ENCODE data around the gene MAP3K5.
"Not testable (repeated sequence)": the region's sequence is repeated elsewhere in the genome, so short reads cannot be mapped to it uniquely, and the experiment has no call there.

Gene MAP3K5

DNA sequence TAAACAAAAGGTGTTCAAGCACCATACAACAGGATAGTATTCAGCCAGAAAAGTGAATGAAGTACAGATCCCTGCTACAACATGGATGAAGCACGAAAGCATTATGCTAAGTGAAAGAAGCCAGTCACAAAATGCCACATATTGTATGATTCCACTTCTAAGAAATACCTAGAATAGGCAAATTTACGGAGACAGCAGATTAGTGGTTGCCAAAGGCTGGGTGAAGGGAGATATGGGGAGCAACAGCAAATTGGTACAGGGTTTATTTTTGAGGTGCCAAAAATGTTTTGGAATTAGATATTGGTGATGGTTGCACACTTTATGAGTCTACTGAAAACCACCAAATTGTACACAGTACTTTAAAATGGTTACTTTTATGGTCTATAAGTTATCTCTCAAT is 23.2 kb downstream of the MAP3K5 start:
- no peak for DNase-seq

DNA sequence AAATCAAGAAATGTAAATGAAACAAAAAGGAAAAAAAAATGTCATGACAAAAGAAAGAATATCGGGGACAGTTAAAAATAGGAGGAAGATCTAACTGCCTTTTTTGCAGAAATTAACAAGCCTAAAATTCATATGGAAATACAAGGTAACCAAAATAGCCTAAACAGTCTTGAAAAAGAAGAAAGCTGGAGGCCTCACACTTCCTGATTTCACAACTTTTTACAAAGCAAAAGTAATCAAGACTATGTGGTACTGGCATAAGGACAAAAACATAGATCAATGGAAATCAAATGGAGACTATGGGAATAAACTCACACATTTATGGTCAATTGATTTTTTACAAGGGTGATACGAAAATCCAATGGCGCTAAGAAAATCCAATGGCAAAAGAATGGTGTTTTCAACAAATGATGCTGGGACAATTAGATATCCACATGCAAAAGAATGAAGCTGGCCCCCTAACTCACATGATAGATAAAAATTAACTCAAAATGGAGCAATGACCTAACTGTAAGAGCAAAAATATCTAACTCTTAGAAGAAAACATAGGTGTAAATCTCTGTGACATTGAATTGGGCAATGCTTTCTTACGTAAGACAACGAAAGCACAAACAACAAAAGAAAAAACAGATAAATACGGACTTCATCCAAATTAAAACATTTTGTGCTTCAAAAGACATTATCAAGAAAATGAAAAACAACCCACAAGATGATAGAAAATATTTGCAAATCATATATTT is 24.5 kb downstream of the MAP3K5 start:
- DNase-seq, result no peak

DNA sequence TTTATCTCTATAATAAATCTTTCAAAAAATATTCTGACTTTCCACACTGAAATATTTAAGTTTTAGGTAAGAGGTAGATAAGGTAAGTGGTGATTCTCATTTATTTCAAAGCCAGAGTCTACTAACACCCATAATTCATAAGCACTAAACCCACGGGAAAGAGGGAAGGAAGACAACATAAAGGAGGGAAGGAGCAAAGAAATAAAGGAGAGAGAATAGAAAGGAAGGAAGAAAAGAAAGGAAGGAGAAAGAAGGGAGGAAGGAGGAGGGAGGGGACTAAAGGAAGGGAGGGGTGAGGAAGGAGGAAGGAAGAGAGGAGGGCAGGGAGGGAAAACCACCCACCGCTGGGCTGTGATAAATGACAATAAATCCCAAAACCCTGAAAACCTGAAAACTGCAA is 25.2 kb downstream of the MAP3K5 start:
- DNase-seq, result no peak

DNA sequence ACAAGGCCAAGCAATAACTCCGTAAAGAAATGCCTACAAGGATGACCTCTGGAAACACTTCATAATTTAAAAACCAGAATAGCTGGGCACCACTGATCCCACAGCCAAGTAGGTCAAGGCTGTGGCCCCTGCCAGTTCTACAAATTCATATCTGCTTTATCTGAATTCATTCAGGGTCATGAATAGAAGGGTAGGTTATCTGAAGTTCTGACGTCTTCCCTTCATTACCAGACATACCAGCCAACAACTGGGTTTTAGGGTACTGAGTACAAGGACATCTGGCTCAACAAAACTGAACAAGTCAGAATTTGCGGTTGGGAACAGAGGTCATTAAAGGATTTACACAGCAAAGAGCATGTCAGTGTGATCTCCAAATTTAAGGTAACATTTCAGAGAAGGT is 26.0 kb downstream of the MAP3K5 start:
- no peak for DNase-seq

DNA sequence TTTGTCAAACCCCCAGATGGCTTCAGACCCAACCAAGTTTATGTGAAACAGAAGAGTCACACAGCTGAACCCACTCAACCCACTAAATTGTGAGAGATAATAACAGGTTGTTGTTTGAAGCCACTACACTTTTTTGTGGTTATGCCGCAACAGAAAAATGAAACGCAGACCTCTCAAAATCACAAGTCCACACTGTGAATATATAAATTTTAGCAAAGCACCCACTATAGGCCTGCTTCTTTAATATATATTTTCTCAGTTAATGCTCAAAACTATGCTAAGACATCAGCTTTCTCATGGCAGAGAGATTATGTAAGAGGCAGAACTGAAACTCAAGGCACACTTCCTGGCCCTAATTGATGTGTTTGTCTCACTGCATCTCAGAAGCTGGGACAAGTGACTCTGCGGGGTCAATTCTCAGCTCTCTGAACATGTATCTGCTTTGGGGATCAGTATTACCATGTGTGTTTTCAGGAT is 27.7 kb downstream of the MAP3K5 start:
- DNase-seq, result no peak

DNA sequence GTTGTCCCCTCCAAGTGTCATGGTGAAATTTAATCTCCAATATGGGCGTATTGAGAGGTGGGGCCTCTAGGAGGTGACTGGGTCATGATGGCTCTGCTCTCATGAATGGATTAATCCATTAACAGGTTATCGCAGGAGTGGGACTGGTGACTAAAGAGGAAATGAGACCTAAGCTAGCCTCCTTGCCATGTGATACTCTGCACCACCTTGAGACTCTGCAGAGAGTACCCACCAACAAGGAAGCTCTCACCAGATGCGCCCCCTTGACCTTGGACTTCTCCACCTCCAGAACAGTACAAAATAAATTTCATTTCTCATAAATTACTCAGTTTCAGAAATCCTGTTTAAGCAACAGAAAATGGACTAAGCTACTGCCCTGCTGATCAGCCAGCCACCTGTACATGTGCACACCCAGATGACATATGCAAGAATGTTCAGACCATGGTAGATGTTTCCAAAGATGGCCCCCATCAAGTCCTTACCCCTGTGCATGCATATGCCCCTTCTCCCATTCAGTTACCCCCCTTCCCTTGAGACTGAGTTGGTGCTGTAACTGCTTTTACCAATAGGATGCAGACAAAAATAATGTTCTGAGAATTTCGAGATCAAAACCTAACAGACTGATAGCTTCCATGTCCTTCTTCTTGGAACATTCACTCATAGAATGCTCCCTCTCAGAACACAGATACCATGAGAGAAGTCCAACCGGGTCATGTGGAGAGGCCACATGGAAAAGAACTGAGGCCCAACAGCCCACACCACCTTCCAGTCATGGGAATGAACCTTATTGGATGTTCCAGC is 28.4 kb downstream of the MAP3K5 start:
- no peak for DNase-seq

DNA sequence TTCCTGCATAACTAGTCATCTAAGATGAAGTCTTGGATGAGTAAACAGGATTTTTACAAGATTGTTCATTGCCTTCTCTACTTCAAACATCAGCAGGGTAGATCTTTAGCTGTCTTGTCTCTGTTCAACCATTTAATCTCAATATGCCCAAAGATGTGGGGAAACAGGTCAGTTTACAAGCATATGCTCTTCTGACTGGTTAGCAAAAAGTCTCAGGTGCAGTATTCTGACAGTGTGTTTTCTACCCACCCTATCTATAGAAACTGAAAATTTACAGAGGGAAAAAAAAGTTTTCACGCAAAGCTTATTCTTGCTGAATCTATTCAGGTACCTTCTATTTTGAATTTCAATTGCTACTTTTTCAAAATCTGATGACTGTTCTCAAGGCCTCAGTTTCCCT is 29.0 kb downstream of the MAP3K5 start:
- DNase-seq, result no peak

DNA sequence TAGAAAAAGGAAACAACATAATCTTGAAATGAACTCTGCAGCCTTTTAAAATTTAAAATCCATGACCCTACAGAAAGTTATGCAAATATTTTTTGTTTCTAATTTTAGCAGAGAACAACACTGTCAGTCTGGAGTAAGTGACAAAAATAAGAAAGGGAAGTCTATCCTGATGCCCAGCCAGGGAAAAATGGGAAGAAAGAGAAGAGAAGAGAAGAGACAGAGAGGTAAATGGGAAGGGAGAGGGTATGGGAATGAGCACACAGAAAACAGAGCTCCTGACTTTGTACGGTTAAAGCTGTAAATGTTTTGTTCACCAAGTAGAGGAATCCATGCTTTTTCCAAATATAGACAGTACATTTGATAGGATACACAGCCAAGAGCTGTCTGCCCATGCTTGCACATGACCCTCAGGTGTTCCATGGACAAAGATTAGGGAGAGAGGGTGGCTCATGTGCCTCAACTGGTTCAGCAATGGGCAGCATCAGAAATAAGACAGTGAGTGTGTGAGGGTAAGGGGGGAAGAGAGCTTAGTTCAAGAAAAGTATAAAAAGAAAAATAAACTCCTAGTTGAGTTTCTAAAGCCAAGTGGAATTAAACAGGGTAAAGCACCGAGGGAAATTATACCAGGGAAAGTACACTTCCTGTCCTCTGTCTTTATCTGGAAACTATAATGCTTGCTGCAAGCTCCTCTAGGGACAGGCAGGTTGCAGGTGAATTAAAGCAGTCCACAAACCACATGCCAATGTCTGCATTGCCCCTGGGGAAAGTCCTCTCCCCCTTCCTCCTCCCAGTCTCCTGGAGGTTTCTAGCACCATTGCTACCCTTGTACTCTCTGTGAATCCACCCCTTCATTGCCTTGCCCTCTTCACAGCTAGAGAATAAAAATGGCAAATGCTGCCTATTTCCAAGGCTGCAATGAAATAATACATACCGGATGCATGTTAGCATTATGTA is 30.0 kb downstream of the MAP3K5 start:
- DNase-seq, result no peak

DNA sequence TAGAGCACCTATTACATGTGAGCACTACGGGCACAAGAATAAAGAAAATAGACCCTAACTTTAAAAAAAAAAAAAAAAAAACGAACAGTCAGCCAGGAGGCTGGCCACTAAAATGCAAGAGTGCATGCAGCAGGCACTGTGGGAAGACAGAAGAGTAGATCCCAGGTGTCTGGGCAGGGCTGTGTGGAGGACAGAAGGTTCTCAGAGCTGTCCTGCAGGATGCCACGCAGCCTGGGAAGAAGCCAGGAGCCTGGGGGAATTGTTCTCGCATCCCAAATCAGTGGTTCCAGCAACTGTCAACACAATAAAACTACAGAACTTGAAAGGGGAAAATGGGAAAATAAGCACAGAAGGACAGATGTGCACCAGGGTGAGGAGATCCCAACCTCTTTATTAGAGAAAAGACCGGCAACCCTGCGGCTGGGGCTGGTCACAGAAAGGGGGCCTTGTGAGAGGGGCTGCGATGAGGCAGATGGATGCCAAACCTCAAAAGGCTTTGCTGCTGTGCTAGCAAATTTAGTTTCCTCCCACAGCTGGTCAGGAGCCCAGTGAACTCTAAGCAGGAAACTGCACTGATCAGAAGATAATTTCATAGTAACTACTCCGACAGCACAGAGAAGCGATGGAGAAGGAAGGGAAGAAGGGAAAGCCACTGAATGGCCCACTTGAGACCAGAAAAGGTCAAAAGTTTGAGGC is 30.9 kb downstream of the MAP3K5 start:
- DNase-seq, result no peak

DNA sequence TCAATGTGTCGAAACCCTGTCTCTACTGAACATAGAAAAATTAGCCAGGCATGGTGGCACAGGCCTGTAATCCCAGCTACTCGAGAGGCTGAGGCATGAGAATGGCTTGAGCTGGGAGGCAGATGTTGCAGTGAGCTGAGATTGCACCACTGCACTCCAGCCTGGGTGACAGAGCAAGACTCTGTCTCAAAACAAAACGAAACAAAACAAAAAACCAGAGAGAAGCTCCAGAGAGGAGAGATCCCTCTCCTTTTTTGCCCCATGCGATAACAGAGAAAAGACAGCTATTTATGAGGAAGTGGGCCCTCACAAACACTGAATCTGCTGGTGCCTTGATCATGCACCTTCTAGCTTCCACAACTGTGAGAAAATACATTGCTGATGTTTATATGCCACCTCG is 31.5 kb downstream of the MAP3K5 start:
- not testable (repeated sequence) for DNase-seq

DNA sequence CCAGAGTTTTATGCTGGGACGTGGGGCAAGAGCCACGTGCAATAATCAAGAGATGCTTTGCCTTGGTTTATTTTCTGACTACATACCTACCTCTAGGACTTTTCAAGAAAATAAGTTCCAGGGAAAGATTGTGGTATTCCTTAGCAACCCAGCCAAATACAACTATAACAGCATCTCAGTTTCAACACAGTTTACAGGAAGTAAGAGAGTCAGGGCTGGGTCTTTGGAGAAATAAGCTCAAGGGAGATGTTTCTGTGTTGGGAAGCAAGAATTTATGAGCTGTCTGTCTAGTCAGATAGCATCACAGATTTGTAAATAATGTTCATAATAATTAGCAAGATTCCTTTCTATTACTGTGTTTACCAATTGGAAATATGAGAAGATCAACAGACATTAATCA is 35.1 kb downstream of the MAP3K5 start:
- no peak for DNase-seq

DNA sequence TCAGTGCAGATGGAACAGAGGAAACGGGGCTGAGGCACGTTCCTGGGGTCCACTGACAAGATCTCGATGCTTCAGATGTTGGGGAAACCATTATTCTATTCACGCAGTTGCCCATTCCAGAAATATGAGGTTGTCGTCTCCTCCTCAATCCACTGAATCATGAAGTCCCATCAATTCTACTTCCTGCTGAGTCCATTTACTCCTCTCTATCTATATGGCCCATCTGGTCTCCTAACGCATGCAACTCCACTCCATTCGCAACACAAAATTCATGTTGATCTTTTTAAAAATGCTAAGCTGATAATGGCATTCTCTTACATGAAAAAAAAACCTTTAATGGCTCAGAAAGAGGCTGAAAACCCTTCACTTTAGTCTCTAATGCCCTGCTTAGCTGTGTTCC is 37.5 kb downstream of the MAP3K5 start:
- DNase-seq, result no peak

DNA sequence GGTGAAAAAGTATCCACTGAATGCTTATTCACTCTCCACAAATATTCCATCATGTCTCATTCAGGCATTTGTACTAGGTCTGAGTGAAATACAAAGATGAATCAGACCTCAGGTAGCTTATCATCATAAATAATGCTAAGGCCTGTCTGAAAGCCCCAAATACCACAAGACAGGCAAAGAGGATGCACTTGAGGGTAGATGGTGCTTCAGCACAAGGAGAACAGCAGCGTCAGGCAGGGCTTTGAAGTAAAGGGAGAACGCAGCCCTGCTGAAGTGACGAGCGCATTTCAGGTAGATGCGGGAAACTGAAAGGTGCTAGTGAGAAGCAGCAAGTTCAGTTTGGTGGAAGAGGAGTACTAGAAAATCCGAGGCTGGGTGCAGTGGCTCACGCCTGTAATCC is 38.7 kb downstream of the MAP3K5 start:
- DNase-seq, result no peak

DNA sequence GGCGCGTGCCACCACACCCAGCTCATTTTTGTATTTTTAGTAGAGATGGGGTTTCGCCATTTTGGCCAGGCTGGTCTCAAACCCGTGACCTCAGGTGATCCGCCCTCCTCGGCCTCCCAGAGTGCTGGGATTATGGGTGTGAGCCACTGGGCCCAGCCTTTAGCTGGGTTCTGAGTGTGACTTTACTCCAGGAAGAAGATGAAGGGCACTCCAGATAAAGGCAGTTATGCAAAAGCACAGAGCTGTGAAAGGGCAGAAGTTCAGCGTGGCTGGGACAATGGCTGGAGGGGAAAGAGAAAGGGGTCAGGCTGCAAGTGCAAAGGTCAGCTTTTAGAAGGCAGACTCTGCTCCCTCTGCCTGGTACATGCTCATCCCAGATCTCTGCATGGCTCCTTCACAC is 39.7 kb downstream of the MAP3K5 start:
- no peak for DNase-seq

DNA sequence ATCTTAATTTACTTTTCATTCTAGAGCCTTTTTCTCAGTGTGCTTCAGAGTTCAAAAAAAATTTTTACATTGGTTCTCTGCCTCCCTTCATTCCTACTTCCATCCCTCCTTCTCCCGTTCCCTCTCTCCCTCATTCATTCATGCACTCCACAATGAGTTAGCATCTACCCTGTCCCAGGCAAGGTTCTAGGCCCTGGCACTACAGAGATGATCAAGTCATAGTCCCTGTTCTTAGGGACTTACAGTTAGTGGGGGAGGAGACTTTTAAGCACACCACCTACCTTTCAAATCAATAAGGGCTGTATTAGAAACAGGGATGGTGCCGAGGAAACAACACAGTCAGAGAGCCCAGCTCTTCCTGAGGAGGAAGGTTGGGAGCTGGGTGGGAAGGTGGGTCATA is 40.3 kb downstream of the MAP3K5 start:
- DNase-seq, result no peak

DNA sequence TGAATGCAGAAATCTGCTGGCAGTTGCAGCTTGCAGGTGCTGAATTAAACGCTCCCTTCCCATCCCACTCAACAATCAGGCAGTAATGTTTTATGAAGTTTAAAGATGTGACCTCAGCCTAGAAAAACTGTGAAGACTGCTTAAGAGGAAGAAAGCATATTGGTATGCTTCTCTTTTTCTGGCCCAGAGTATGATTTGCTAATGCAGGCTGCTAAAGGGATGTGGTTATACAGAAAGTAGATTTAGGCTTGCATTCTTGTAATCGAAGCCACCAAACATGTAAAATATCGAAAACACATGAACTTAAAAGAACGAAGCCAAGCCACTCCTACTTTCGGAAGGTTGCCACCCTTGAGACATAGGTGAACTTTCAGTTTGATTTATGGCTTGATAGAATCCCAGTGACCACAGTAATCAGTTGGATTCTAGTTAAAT is 40.7 kb downstream of the MAP3K5 start:
- no peak for DNase-seq

DNA sequence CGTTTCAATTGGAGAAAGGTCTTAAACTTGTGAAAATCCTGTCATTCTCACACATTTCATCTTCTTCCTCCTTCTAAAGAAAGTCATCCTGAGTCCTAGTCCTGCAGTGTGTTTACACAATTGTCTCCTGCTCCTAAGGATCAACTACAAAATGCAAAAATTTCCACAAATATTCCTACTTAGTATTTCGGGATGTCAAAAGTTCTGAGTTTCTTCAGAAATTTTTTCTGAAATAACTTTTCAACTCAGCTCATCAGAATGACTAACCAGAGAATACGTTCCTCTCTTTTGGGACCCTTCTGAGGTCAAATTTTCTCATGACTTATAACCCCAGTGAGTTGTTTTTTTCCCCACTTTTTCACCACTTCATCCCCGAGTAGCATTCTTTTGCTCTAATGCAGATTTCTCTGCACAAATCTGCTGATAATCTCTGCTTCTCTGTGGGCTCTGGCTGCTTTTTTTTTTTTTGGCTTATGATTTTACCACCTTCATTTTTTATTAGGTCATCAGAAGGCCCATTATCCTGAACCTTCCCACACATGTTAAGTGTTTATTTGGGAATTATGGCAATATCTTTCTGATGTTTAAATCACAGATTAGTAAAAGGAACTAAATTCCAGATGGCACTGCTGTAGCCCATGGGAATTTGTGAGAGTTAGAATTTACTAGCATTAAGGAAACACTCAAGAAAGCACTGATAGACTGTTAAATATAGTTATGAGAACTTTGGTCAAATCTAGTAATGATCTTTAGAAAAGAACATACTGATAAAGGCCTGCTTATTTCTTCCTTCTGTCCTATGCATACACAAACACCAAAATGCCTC is 41.4 kb downstream of the MAP3K5 start:
- DNase-seq, result no peak

DNA sequence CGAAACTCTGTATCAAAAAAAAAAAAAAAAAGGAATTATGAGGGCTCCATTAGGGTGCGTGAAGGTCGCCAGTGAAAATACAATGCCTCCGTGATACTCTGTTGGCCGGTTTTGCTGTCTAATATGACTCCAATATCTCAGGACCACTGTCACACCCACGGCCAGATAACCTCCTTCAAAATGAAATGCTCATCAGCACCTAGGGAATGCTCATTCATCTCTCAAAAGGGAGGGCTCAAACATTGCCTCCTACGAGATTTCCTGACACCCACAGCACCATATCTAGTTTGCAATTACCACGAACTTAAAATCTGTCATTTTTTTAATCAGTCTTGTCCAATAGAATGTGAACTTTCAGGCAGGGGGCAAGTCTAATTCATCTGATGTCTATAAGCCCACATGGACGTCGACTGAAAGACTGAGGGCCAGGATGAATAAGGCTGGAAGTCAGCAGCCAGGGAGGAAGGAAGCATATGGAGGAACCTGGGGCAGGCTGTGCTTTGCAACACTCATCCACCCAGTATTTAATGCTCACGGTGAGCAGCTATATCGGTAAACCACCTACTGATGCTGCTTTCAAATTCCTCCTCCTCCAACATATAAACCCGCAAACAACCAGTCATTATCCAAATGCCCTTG is 42.8 kb downstream of the MAP3K5 start:
- no peak for DNase-seq

DNA sequence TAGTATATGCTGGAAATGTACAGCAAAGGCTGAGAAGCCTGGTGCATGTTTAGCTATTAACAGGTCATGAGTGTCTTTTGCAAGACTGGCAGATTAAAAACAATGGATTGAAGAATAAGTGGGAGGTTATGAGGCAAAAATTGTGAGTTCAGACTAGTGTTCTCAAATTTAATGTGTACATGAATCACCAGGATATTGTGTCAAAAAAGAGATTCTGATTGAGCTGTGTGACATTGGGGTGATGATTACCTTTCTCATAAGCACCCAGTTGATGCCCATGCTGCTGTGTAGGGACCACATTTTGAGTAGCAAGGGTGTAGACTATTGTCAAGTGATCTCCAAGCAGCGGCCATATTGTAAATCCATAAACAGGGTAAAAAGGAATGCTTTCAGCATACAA is 44.8 kb downstream of the MAP3K5 start:
- DNase-seq, result no peak

DNA sequence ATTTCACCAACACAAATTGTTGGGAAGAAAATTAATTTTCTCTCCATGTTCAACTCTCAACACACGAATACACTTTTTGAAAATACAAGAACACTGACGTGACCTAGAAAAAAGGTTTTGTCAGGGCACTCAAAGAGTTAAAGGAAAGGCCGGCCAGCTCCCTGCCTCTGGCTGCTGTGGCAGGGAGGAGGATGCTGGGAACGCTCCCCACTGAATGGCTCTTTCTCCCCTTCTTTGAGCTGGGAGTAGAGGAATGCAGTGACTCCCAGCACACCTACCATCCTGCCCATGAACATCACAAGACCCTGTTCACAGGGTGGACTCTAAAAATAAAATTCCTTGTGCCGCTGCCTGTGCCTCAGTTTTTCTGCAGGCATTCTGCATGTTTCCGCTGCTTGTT is 47.0 kb downstream of the MAP3K5 start:
- DNase-seq, result no peak

DNA sequence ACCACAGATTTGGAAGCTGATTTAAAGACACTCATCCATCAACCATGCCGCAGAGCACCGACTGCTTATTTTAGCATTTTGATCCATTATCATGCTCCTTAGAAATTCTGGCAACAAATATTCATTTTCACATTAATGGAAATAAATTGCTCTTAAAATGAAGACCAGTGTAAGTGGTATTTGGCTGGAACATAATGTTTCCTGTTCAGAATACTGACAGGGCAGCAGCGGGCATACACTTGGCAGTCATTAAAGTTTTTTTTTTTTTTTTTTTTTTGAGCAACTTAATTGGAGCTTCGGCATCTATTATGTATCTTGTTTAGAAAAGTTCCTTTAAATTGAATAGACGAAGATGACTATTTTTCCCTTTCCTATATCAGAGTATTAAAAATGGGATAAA is 47.4 kb downstream of the MAP3K5 start:
- no peak for DNase-seq
